Nephron (organoid): Measurements from ENCODE around the gene CCDC12.
A peak's percentile ranks its signal among the peaks of the same experiment; 100 is the strongest.

Experiments
- H3K27ac Mint-ChIP-seq, 3 experiments: 2 replicates each; pipeline ENCODE4 v1.8.0; 2020; ENCODE audit warnings: mixed read lengths in 3 of 3, mild to moderate bottlenecking in 2 of 3, moderate library complexity in 1 of 3
- H3K27me3 Mint-ChIP-seq: 2 replicates; pipeline ENCODE4 v1.8.0; 2021; ENCODE audit warnings: low read depth, mild to moderate bottlenecking, moderate library complexity, mixed read lengths
- H3K36me3 Mint-ChIP-seq: 2 replicates; pipeline ENCODE4 v1.8.0; 2020; ENCODE audit warnings: low read depth, mixed read lengths
- H3K4me1 Mint-ChIP-seq: 2 replicates; pipeline ENCODE4 v1.8.0; 2020; ENCODE audit warnings: mixed read lengths
- H3K4me3 Mint-ChIP-seq, 3 experiments: 2 replicates each; pipeline ENCODE4 v1.8.0; 2020; ENCODE audit warnings: mild to moderate bottlenecking in 3 of 3, mixed read lengths in 3 of 3, moderate library complexity in 2 of 3
- H3K9me3 Mint-ChIP-seq: 2 replicates; pipeline ENCODE4 v1.8.0; 2020; ENCODE audit warnings: mixed read lengths
- CTCF ChIP-seq, 3 experiments: fragments of 200-600 bp; sonication (generic); IDR thresholded peaks; one replicate each; pipeline ENCODE4 v1.5.0; 2021; ENCODE audit warnings: antibody characterized with exemption in 3 of 3; ENCODE audit not compliant: unreplicated experiment in 3 of 3

CCDC12 gene

GRCh38 chr3:47009225-47010110 is 32.9 kb upstream of the CCDC12 start:
- Mint-ChIP-seq H3K27ac (peak overlapping the region; percentile 82 to 95 (median 88)), H3K9me3 (no peaks in the 10 kb centered on the region), H3K27me3 (no peaks in the 10 kb centered on the region), H3K36me3 (peaks cover 4% of the 10 kb centered on the region), H3K4me3 (peak overlapping the region; percentile 81 to 85 (median 83)), H3K4me1 (no peaks in the 10 kb centered on the region)
- TF ChIP-seq CTCF (IDR thresholded peaks at IDR 0.05; ENCODE audit: unreplicated experiment in 3 of 3): no peak

- no peaks in the 10 kb centered on the region for H3K4me1 Mint-ChIP-seq
- TF ChIP-seq CTCF (IDR thresholded peaks at IDR 0.05; ENCODE audit: unreplicated experiment in 3 of 3): no peak
- H3K27ac Mint-ChIP-seq: peak overlapping the region in 1 of 3 experiments; percentile 64
- no peaks in the 10 kb centered on the region for H3K36me3 Mint-ChIP-seq
- H3K27me3 Mint-ChIP-seq: no peaks in the 10 kb centered on the region
- H3K4me3 Mint-ChIP-seq: peak overlapping the region; percentile 55 to 79 (median 78)
- H3K9me3 Mint-ChIP-seq: no peaks in the 10 kb centered on the region
These were observed 32.3 kb upstream of the CCDC12 start for GRCh38 chr3:47008851-47009224.

GRCh38 chr3:47008234-47008796 is 31.8 kb upstream of the CCDC12 start:
- no peak for TF ChIP-seq CTCF (IDR thresholded peaks at IDR 0.05; ENCODE audit: unreplicated experiment in 3 of 3)
- Mint-ChIP-seq H3K36me3 (no peaks in the 10 kb centered on the region), H3K27me3 (no peaks in the 10 kb centered on the region), H3K4me1 (no peaks in the 10 kb centered on the region), H3K27ac (peak overlapping the region in 1 of 3 experiments; percentile 64), H3K9me3 (no peaks in the 10 kb centered on the region), H3K4me3 (peak overlapping the region; percentile 55 to 79 (median 78))

GRCh38 chr3:47007482-47008233 is 31.1 kb upstream of the CCDC12 start:
- H3K27ac Mint-ChIP-seq: no peak overlapping the region
- H3K4me3 Mint-ChIP-seq: peak overlapping the region in 2 of 3 experiments; percentile 5 to 28
- H3K9me3 Mint-ChIP-seq: no peaks in the 10 kb centered on the region
- H3K27me3 Mint-ChIP-seq: no peaks in the 10 kb centered on the region
- no peak for TF ChIP-seq CTCF (IDR thresholded peaks at IDR 0.05; ENCODE audit: unreplicated experiment in 3 of 3)
- no peaks in the 10 kb centered on the region for H3K36me3 Mint-ChIP-seq
- H3K4me1 Mint-ChIP-seq: no peaks in the 10 kb centered on the region

GRCh38 chr3:47007001-47007400 is 30.5 kb upstream of the CCDC12 start:
- Mint-ChIP-seq H3K27me3 (no peaks in the 10 kb centered on the region), H3K27ac (no peak overlapping the region), H3K4me3 (no peak overlapping the region), H3K4me1 (no peaks in the 10 kb centered on the region), H3K36me3 (no peaks in the 10 kb centered on the region), H3K9me3 (no peaks in the 10 kb centered on the region)
- TF ChIP-seq CTCF (IDR thresholded peaks at IDR 0.05; ENCODE audit: unreplicated experiment in 3 of 3): no peak
